IMR-90 (cell line): Measurements from ENCODE around the gene PLEKHF1. TPM values are rescaled to one million over a fixed set of nuclear protein-coding genes. Genes with fewer than 3 reads are reported as not detected.
A peak's percentile ranks its signal among the peaks of the same experiment; 100 is the strongest.

Experiments used
- ATAC-seq: fragments of 200-7000 bp; cut with Tn5 transposase; 2 replicates; pipeline ENCODE4 v1.9.1; 2020; ENCODE audit warnings: low read depth, mild to moderate bottlenecking, moderate library complexity
- BruUV-seq: library from RNA; stranded (reverse); fragments of 400-500 nt; replicated peaks from 2 replicates; lab custom pipeline; 2021; lab: Mats Ljungman, UMichigan
- CTCF ChIA-PET: fragments of 300-600 bp; formaldehyde crosslinking; extraction: SDS; loops from one replicate; lab custom pipeline; 2021; ENCODE audit warnings: antibody characterized with exemption; lab: Yijun Ruan, JAX
- POLR2A ChIA-PET: fragments of 300-600 bp; sonication (Branson Sonifier 250); formaldehyde crosslinking; loops from one replicate; lab custom pipeline; 2022; ENCODE audit warnings: antibody characterized with exemption; ENCODE audit not compliant: unreplicated experiment; lab: Charles Lee
- DNase-seq: peaks from one replicate; pipeline ENCODE4 v3.0.0; 2013
- H2AFZ ChIP-seq: replicated peaks from 2 replicates; pipeline ENCODE3; 2013; ENCODE audit warnings: low read length, mild to moderate bottlenecking; ENCODE audit not compliant: poor library complexity
- H2AK5ac ChIP-seq: 2 replicates; pipeline ENCODE4 v1.6.1; 2013; ENCODE audit warnings: low read depth, low read length, inconsistent platforms
- H2AK9ac ChIP-seq: replicated peaks from 2 replicates; pipeline ENCODE3; 2013; ENCODE audit warnings: mild to moderate bottlenecking, low read depth, low read length, moderate library complexity; ENCODE audit not compliant: poor library complexity
- H2BK120ac ChIP-seq: 2 replicates; pipeline ENCODE4 v1.6.1; 2013; ENCODE audit warnings: low read depth, low read length, inconsistent platforms
- H2BK15ac ChIP-seq: 3 replicates; pipeline ENCODE4 v1.6.1; 2013; ENCODE audit warnings: low read depth, low read length, inconsistent platforms
- H2BK20ac ChIP-seq: 2 replicates; pipeline ENCODE4 v1.6.1; 2013; ENCODE audit warnings: low read depth, mild to moderate bottlenecking, inconsistent platforms, low read length, moderate library complexity
- H2BK5ac ChIP-seq: 2 replicates; pipeline ENCODE4 v1.6.1; 2013; ENCODE audit warnings: mild to moderate bottlenecking, low read depth, low read length, inconsistent platforms; ENCODE audit not compliant: poor library complexity, severe bottlenecking
- H3K14ac ChIP-seq: replicated peaks from 2 replicates; pipeline ENCODE4 v1.6.1; 2013; ENCODE audit warnings: low read depth, low read length, inconsistent platforms
- H3K18ac ChIP-seq: 2 replicates; pipeline ENCODE4 v1.6.1; 2013; ENCODE audit warnings: low read depth, low read length, control low read depth
- H3K23ac ChIP-seq: 2 replicates; pipeline ENCODE4 v1.6.1; 2013; ENCODE audit warnings: low read depth, low read length, inconsistent platforms
- H3K27ac ChIP-seq: 2 replicates; pipeline ENCODE4 v1.5.1; 2013; ENCODE audit warnings: mild to moderate bottlenecking, control low read depth, low read length; ENCODE audit not compliant: insufficient read depth
- H3K27me3 ChIP-seq: 2 replicates; pipeline ENCODE4 v1.6.1; 2013; ENCODE audit warnings: low read length; ENCODE audit not compliant: control insufficient read depth, insufficient read depth
- H3K36me3 ChIP-seq: 2 replicates; pipeline ENCODE4 v1.6.1; 2013; ENCODE audit warnings: low read length, mixed read lengths; ENCODE audit not compliant: control insufficient read depth, insufficient read depth
- H3K4ac ChIP-seq: 2 replicates; pipeline ENCODE4 v1.6.1; 2013; ENCODE audit warnings: low read depth, low read length, inconsistent platforms
- H3K4me1 ChIP-seq: 2 replicates; pipeline ENCODE4 v1.6.1; 2013; ENCODE audit warnings: low read length, mixed read lengths; ENCODE audit not compliant: control insufficient read depth, insufficient read depth
- H3K4me2 ChIP-seq: 2 replicates; pipeline ENCODE4 v1.6.1; 2013; ENCODE audit warnings: low read depth, mild to moderate bottlenecking, control low read depth, low read length, moderate library complexity
- H3K4me3 ChIP-seq: 2 replicates; pipeline ENCODE4 v1.5.1; 2013; ENCODE audit warnings: low read depth, mild to moderate bottlenecking, control low read depth, low read length, moderate library complexity; ENCODE audit not compliant: insufficient read depth
- H3K56ac ChIP-seq: 2 replicates; pipeline ENCODE4 v1.6.1; 2013; ENCODE audit warnings: low read length, inconsistent platforms; ENCODE audit not compliant: insufficient read depth; ENCODE audit errors: extremely low read depth
- H3K79me1 ChIP-seq, 2 experiments: 2 replicates each; pipeline ENCODE4 v1.6.1; 2013; ENCODE audit warnings: low read length in 2 of 2, inconsistent platforms in 1 of 2, low read depth in 1 of 2
- H3K9ac ChIP-seq: 2 replicates; pipeline ENCODE4 v1.6.1; 2013; ENCODE audit warnings: low read depth, low read length, control low read depth
- H3K9me1 ChIP-seq: 2 replicates; pipeline ENCODE4 v1.6.1; 2013; ENCODE audit warnings: low read length, inconsistent platforms; ENCODE audit not compliant: insufficient read depth
- H3K9me3 ChIP-seq: 2 replicates; pipeline ENCODE4 v1.6.1; 2013; ENCODE audit warnings: low read length; ENCODE audit not compliant: control insufficient read depth, insufficient read depth
- H4K20me1 ChIP-seq: 2 replicates; pipeline ENCODE4 v1.6.1; 2013; ENCODE audit warnings: low read length, inconsistent platforms; ENCODE audit not compliant: insufficient read depth
- H4K5ac ChIP-seq: 2 replicates; pipeline ENCODE4 v1.6.1; 2013; ENCODE audit warnings: mild to moderate bottlenecking, low read depth, low read length, control low read depth
- H4K8ac ChIP-seq, 2 experiments: 2 replicates each; pipeline ENCODE4 v1.6.1; 2013; ENCODE audit warnings: low read depth in 2 of 2, low read length in 2 of 2, control low read depth in 1 of 2, inconsistent platforms in 1 of 2
- H4K91ac ChIP-seq: 2 replicates; pipeline ENCODE4 v1.6.1; 2013; ENCODE audit warnings: low read depth, low read length, inconsistent platforms; ENCODE audit not compliant: insufficient read depth
- BHLHE40 ChIP-seq: fragments of 150-350 bp; IDR thresholded peaks from 2 replicates; pipeline ENCODE4 v1.6.1; 2016; ENCODE audit warnings: mild to moderate bottlenecking, low read depth, low read length
- CEBPB ChIP-seq: IDR thresholded peaks from 2 replicates; pipeline ENCODE4 v1.6.1; 2012; ENCODE audit warnings: low read depth, low read length, improper control_type of control experiment
- CHD1 ChIP-seq: IDR thresholded peaks from 2 replicates; pipeline ENCODE4 v1.6.1; 2012; ENCODE audit warnings: low read depth, low read length, improper control_type of control experiment
- FOS ChIP-seq: fragments of 150-350 bp; IDR thresholded peaks from 2 replicates; pipeline ENCODE4 v1.6.1; 2016; ENCODE audit warnings: low read depth, low read length
- MAFK ChIP-seq: IDR thresholded peaks from 2 replicates; pipeline ENCODE4 v1.6.1; 2012; ENCODE audit warnings: low read depth, low read length, improper control_type of control experiment
- MAZ ChIP-seq: IDR thresholded peaks from 2 replicates; pipeline ENCODE4 v1.6.1; 2012; ENCODE audit warnings: low read depth, mild to moderate bottlenecking, low read length, improper control_type of control experiment, moderate library complexity, borderline replicate concordance
- MXI1 ChIP-seq: IDR thresholded peaks from 2 replicates; pipeline ENCODE4 v1.6.1; 2012; ENCODE audit warnings: low read depth, mild to moderate bottlenecking, low read length, moderate library complexity, borderline replicate concordance
- POLR2A ChIP-seq: IDR thresholded peaks from 2 replicates; pipeline ENCODE4 v1.6.1; 2012; ENCODE audit warnings: mild to moderate bottlenecking, low read depth, low read length
- RCOR1 ChIP-seq: IDR thresholded peaks from 2 replicates; pipeline ENCODE4 v1.6.1; 2012; ENCODE audit warnings: mild to moderate bottlenecking, low read length, improper control_type of control experiment; ENCODE audit not compliant: insufficient replicate concordance
- WGBS, 2 experiments: methylation state at CpG; one replicate each; pipeline versions ENCODE4 v1.1.5 to v1.1.7; 2013; ENCODE audit warnings: missing lambda C conversion rate in 2 of 2; ENCODE audit not compliant: insufficient read length in 1 of 2; ENCODE audit errors: extremely low coverage in 2 of 2; 5-methylcytosine and 5-hydroxymethylcytosine counted together
- dilution Hi-C: fragments of 300-500 bp; cut with HindIII; formaldehyde crosslinking; loops from one replicate; pipeline ENCODE4 v1.14.3; 2018; ENCODE audit warnings: low sequenced_read_pairs; ENCODE audit not compliant: unreplicated experiment
- in situ Hi-C: fragments of 300-500 bp; cut with MboI; formaldehyde crosslinking; loops from 3 replicates; pipeline ENCODE4 v1.14.3; 2019; ENCODE audit warnings: low sequenced_read_pairs, inconsistent platforms, mixed read lengths
- intact Hi-C: fragments of 100-400 bp; cut with micrococcal nuclease; formaldehyde crosslinking; loops from 2 replicates; pipeline ENCODE4 v1.10.0; 2022
- polyA plus RNA-seq, 3 experiments: library from polyadenylated mRNA; depleted of rRNA; stranded (reverse); fragments of >200 nt; gene quantifications; 2 replicates each; pipeline ENCODE4 v1.2.3, GENCODE V29; 2012; ENCODE audit warnings: low replicate concordance in 1 of 3
- total RNA-seq: library from RNA; depleted of rRNA; stranded (reverse); fragments of >200 nt; gene quantifications from 2 replicates; pipeline ENCODE4 v1.2.3, GENCODE V29; 2012

The PLEKHF1 gene
- total and polyA plus RNA-seq, 2 of the 4 experiments (the other 2 are of a cell fraction), result 5.0 to 6.6 TPM

- Histone ChIP-seq H4K91ac (peak overlapping the region; percentile 94), H2AK9ac (peak overlapping the region; percentile 88), H3K18ac (peak overlapping the region; percentile 88), H3K4me3 (peak overlapping the region; percentile 38; the same call in 1 of the 2 replicates), H3K9me3 (peaks cover 5% of the 10 kb centered on the region), H3K23ac (peak overlapping the region; percentile 47; the same call in 1 of the 2 replicates), H2BK20ac (peak overlapping the region; percentile 71), H3K56ac (peak overlapping the region; percentile 56; the same call in 1 of the 2 replicates), H3K9ac (peak overlapping the region; percentile 83), H3K27me3 (no peaks in the 10 kb centered on the region), H3K79me1 (no peaks in the 10 kb centered on the region), H2BK5ac (peak overlapping the region; percentile 96), H3K9me1 (peaks cover 3% of the 10 kb centered on the region; the same call in 1 of the 2 replicates), H4K8ac (peak overlapping the region; percentile 85 to 93), H4K5ac (peak overlapping the region; percentile 92), H2BK120ac (peak overlapping the region; percentile 88), H3K36me3 (no peaks in the 10 kb centered on the region), H2AFZ (peak overlapping the region; percentile 87), H4K20me1 (no peaks in the 10 kb centered on the region), H3K4me2 (peak overlapping the region; percentile 85), H3K14ac (peak overlapping the region; percentile 90), H2AK5ac (peak overlapping the region; percentile 65; the same call in 1 of the 2 replicates), H3K4me1 (peaks cover 7% of the 10 kb centered on the region), H3K4ac (peak overlapping the region; percentile 93), H3K27ac (peak overlapping the region; percentile 99), H2BK15ac (peak overlapping the region; percentile 55; the same call in 2 of the 3 replicates)
- DNase-seq (peak; percentile 98), ATAC-seq (peak; percentile 93)
- ChIA-PET CTCF (no interaction called here), POLR2A (interaction anchor here (0.7 kb wide), 1 partner anchor 78 kb away, joined by 8 read pairs; no protein-coding TSS in a partner anchor)
- dilution Hi-C loops, result no loop called here
- TF ChIP-seq FOS (peak; percentile 26; the same call in 1 of the 2 replicates), MAFK (peak; percentile 35; the same call in 1 of the 2 replicates), MAZ (peak; percentile 63), RCOR1 (no peak), CHD1 (no peak), MXI1 (no peak), BHLHE40 (no peak), POLR2A (peak; percentile 49; the same call in 1 of the 2 replicates), CEBPB (peak; percentile 94)
- no TSS peak for BruUV-seq
- intact Hi-C loops, result loop anchor here (2.0 kb wide), 1 partner anchor 21 kb away; no protein-coding TSS in a partner anchor
- WGBS, 2 experiments, result 53% methylated on average over 5 of the region's 17 CpGs; no CpG with 5 or more reads in 1 of the 2 experiments
- in situ Hi-C loops, result no loop called here
Measured at GRCh38 chr19:29687244-29687896, 22.1 kb downstream of the PLEKHF1 start.
